Measurements from ENCODE around the gene TRO. TPM values are rescaled to one million over a fixed set of nuclear protein-coding genes. Genes with fewer than 3 reads are reported as not detected.
A peak's percentile ranks its signal among the peaks of the same experiment; 100 is the strongest.

The TRO gene
- total RNA-seq, 2 donors from 2014 or later, result 9.7 to 24.3 TPM

DNA sequence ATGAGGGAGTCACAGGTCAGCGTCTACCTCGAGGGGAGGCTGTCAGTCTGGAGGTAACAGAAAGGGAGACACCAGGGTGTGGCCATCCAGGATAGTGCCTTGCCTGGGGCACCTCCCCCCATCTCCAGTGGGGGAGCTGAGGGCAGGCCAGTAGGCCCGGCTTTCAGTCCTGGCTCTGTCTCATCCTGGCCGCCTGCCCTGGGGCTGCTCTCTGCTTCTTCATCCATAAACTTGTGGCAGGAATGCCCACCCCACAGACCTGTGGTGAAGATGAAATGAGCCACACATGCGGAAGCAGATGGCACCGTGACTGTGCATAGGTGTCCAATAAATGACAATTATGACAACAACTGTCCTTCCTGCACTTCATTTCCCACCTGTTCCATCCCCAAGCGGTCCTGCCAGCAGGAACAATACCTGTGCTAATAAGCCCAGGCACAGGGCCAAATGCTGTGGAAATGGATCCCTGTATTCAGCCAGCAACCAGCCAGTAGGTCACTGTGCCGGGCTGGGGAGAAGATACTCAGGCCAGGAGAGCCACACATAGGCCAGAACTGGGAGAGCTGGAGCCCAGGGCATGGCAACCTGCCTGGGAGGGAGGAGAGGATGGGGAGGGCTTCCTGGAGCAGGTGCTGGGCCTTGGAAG, 30.2 kb downstream of the TRO start:
- Histone ChIP-seq H3K27me3 (replicated peaks; ENCODE audit: insufficient read depth) (no peaks in the 10 kb centered on the region), H3K9me3 (no peaks in the 10 kb centered on the region), H3K36me3 (no peaks in the 10 kb centered on the region), H3K4me3 (no peak overlapping the region), H3K4me1 (replicated peaks) (no peaks in the 10 kb centered on the region), H3K27ac (no peak overlapping the region)
- WGBS, result 54% methylated on average over 5 of the region's 8 CpGs
- intact Hi-C loops (cut with DNase I), result no loop called here
- TF ChIP-seq POLR2A (IDR thresholded peaks at IDR 0.05) (no peak), POLR2AphosphoS5 (IDR thresholded peaks at IDR 0.05) (no peak)
- TF ChIP-seq, protein P1, sequence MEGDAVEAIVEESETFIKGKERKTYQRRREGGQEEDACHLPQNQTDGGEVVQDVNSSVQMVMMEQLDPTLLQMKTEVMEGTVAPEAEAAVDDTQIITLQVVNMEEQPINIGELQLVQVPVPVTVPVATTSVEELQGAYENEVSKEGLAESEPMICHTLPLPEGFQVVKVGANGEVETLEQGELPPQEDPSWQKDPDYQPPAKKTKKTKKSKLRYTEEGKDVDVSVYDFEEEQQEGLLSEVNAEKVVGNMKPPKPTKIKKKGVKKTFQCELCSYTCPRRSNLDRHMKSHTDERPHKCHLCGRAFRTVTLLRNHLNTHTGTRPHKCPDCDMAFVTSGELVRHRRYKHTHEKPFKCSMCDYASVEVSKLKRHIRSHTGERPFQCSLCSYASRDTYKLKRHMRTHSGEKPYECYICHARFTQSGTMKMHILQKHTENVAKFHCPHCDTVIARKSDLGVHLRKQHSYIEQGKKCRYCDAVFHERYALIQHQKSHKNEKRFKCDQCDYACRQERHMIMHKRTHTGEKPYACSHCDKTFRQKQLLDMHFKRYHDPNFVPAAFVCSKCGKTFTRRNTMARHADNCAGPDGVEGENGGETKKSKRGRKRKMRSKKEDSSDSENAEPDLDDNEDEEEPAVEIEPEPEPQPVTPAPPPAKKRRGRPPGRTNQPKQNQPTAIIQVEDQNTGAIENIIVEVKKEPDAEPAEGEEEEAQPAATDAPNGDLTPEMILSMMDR (IDR thresholded peaks at IDR 0.05), result no peak
- peak; percentile 39 for DNase-seq (ENCODE audit: low spot score)

DNA sequence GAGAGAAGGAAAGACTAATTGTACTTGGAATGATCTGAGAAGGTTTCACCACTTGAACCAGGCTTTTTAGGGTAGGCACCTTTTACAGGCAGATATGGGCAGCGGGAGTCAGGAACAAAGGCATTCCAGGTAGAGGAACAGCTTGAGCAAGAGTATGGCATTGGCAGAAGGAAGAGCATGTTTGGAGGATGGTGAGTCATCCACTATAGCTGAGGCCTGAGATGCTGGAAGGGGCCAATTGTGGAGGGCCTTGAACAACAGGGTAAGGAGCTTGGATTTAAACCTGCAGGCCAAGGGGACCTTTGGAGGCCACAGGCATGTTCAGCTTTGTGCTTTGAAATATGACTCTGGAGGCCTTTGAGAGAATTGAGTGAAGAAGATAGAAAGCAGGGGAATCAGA, 41.1 kb downstream of the TRO start:
- Histone ChIP-seq H3K27ac (no peak overlapping the region), H3K9me3 (no peaks in the 10 kb centered on the region), H3K27me3 (replicated peaks; ENCODE audit: insufficient read depth) (no peaks in the 10 kb centered on the region), H3K4me1 (replicated peaks) (no peaks in the 10 kb centered on the region), H3K4me3 (no peak overlapping the region), H3K36me3 (no peaks in the 10 kb centered on the region)
- WGBS, result 67% methylated on average over 1 of the region's 1 CpG
- intact Hi-C loops (cut with DNase I), result no loop called here
- no peak for TF ChIP-seq POLR2A (IDR thresholded peaks at IDR 0.05)
- no peak for TF ChIP-seq POLR2AphosphoS5 (IDR thresholded peaks at IDR 0.05)
- TF ChIP-seq, protein P1 (IDR thresholded peaks at IDR 0.05), result no peak
- DNase-seq (ENCODE audit: low spot score), result no peak

- DNase-seq (ENCODE audit: low spot score), result no peak
- no peaks in the 10 kb centered on the region for H3K9me3 ChIP-seq
- 87% methylated on average over 4 of the region's 4 CpGs for WGBS
- no peak overlapping the region for H3K4me3 ChIP-seq
- intact Hi-C loops (cut with DNase I), result no loop called here
- H3K27ac ChIP-seq, result no peak overlapping the region
- no peaks in the 10 kb centered on the region for H3K4me1 ChIP-seq (replicated peaks)
- TF ChIP-seq, protein P1 (IDR thresholded peaks at IDR 0.05), result no peak
- TF ChIP-seq POLR2A (IDR thresholded peaks at IDR 0.05) (no peak), POLR2AphosphoS5 (IDR thresholded peaks at IDR 0.05) (no peak)
- no peaks in the 10 kb centered on the region for H3K27me3 ChIP-seq (replicated peaks; ENCODE audit: insufficient read depth)
- no peaks in the 10 kb centered on the region for H3K36me3 ChIP-seq
These were observed 44.3 kb downstream of the TRO start for GRCh38 chrX:54964766-54965497.

DNA sequence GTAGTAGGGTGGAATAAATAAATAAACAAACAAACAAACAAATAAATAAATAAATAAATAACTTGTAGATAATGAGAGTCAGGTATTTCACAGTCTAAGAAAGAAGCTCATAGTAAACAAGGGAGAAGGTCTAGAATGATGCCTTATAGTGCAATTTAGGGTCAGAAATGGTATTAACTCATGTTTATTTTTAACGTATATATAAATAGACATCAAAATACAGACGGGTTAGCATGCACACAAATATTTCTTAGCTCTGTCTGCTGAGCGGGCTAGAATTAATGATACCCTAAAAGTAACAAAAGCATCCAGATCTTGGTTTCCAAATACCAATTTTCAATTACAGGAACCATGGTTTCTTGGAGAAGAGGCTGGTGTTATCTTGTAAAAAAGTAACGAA, 56.8 kb downstream of the TRO start:
- WGBS, result 87% methylated on average over 4 of the region's 4 CpGs
- Histone ChIP-seq H3K4me3 (no peak overlapping the region), H3K9me3 (no peaks in the 10 kb centered on the region), H3K27ac (no peak overlapping the region), H3K27me3 (replicated peaks; ENCODE audit: insufficient read depth) (no peaks in the 10 kb centered on the region), H3K36me3 (no peaks in the 10 kb centered on the region), H3K4me1 (replicated peaks) (no peaks in the 10 kb centered on the region)
- intact Hi-C loops (cut with DNase I), result no loop called here
- TF ChIP-seq POLR2A (IDR thresholded peaks at IDR 0.05) (no peak), POLR2AphosphoS5 (IDR thresholded peaks at IDR 0.05) (no peak)
- TF ChIP-seq, protein P1 (IDR thresholded peaks at IDR 0.05), result no peak
- DNase-seq (ENCODE audit: low spot score), result no peak

DNA sequence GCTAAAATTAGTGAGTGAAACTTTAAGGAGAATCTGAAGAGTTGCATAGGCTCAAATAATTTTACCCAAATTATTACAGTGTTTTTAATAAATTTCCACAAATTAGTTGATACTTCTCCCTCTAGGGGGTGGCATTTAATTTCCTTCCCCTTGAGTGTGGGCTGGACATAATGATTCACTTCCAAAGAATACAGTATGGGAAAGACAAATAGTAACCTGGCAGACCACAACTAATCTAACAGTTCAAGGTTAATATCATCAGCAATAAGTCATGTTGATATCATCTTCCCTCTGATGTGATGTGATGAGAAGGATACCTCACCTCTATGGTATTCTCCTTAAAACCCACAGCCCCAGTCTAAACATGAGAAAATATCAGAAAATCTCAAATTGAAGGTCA, 57.8 kb downstream of the TRO start:
- TF ChIP-seq POLR2A (IDR thresholded peaks at IDR 0.05), result no peak
- TF ChIP-seq, protein P1 (IDR thresholded peaks at IDR 0.05), result no peak
- intact Hi-C loops (cut with DNase I), result no loop called here

More for the DNA sequence above, 57.8 kb downstream of the TRO start:
- no peak overlapping the region for H3K27ac ChIP-seq
- no peaks in the 10 kb centered on the region for H3K9me3 ChIP-seq
- H3K27me3 ChIP-seq (replicated peaks; ENCODE audit: insufficient read depth), result no peaks in the 10 kb centered on the region
- H3K4me1 ChIP-seq (replicated peaks), result no peaks in the 10 kb centered on the region
- H3K36me3 ChIP-seq, result no peaks in the 10 kb centered on the region
- H3K4me3 ChIP-seq, result no peak overlapping the region
- DNase-seq (ENCODE audit: low spot score), result no peak

All from prostate gland (tissue), 2 donors.